Small intestine (tissue), 16 donors: ENCODE measurements around the gene SOX8. TPM values are rescaled to one million over a fixed set of nuclear protein-coding genes. Genes with fewer than 3 reads are reported as not detected.
A peak's percentile ranks its signal among the peaks of the same experiment; 100 is the strongest.

Experiments
- DNase-seq, 2 donors: peaks; one replicate each; pipeline versions ENCODE4 v3.0.0 to v3.0.0-alpha.2; 2013
- FAIRE-seq: peaks from 2 replicates; lab custom pipeline; 2012; peaks lifted over from hg19 to GRCh38; lab: Jason Lieb, UNC
- H3K27ac ChIP-seq, 3 donors: one replicate each; pipeline ENCODE4 v1.5.1; 2013; ENCODE audit warnings: low read length in 2 of 3, mild to moderate bottlenecking in 2 of 3, control low read depth in 1 of 3, inconsistent platforms in 1 of 3, low read depth in 1 of 3, moderate library complexity in 1 of 3
- H3K27me3 ChIP-seq, 3 donors: one replicate each; pipeline ENCODE4 v1.6.1; 2013; ENCODE audit warnings: low read length in 3 of 3, inconsistent platforms in 1 of 3; ENCODE audit not compliant: control insufficient read depth in 3 of 3, insufficient read depth in 3 of 3
- H3K36me3 ChIP-seq, 3 donors: one replicate each; pipeline ENCODE4 v1.6.1; 2013; ENCODE audit warnings: low read length in 3 of 3, inconsistent platforms in 1 of 3, low read depth in 1 of 3, mild to moderate bottlenecking in 1 of 3, moderate library complexity in 1 of 3; ENCODE audit not compliant: control insufficient read depth in 3 of 3, insufficient read depth in 2 of 3
- H3K4me1 ChIP-seq, 3 donors: one replicate each; pipeline ENCODE4 v1.6.1; 2013; ENCODE audit warnings: low read length in 2 of 3, inconsistent platforms in 1 of 3, low read depth in 1 of 3, mild to moderate bottlenecking in 1 of 3, moderate library complexity in 1 of 3; ENCODE audit not compliant: control insufficient read depth in 3 of 3, insufficient read depth in 2 of 3
- H3K4me3 ChIP-seq, 3 donors: one replicate each; pipeline ENCODE4 v1.5.1; 2013; ENCODE audit warnings: low read length in 3 of 3, control low read depth in 1 of 3, inconsistent platforms in 1 of 3, low read depth in 1 of 3, mild to moderate bottlenecking in 1 of 3, moderate library complexity in 1 of 3
- H3K9me3 ChIP-seq, 2 donors: one replicate each; pipeline ENCODE4 v1.6.1; 2013; ENCODE audit warnings: low read depth in 1 of 2, low read length in 1 of 2; ENCODE audit not compliant: control insufficient read depth in 2 of 2, insufficient read depth in 1 of 2
- WGBS, 3 donors: extraction: QIAGEN DNeasy Blood & Tissue Kit; methylation state at CpG; one replicate each; pipeline ENCODE4 v1.1.7; 2013; 5-methylcytosine and 5-hydroxymethylcytosine counted together
- long read RNA-seq, 10 donors: transcript quantifications; one replicate each; lab custom pipeline, GENCODE V29; 2026
- polyA plus RNA-seq, 4 donors: library from polyadenylated mRNA; stranded (reverse) in 3 of 4; unstranded in 1 of 4; fragments of 200-250 nt in 3 of 4; fragments of 120-200 nt in 1 of 4; gene quantifications; one replicate each; pipeline versions ENCODE4 v1.2.1 to v1.2.3, GENCODE V29; 2013
- donor health status: healthy with polysubstance abuse.
- donor health status: control.
- donor health status: control.
- donor health status: Bipolar disorder and iron deficiency.
- donor health status: healthy.

SOX8 gene
- polyA plus RNA-seq = 1 to 10 TPM in 2 of 4 donors, under 1 TPM in 1, not detected in 1; 0.27 to 2.1 (median 1.0) TPM
- long read RNA-seq, donor 1 = 0 reads
- long read RNA-seq, donor 2 = 0 reads
- long read RNA-seq, donor 3, partial matches to known transcripts = 0 of 2 reads
- long read RNA-seq, donor 3, other reads (novel, unspliced or antisense) = 0 of 2 reads
- long read RNA-seq, donor 4 = 0 reads
- long read RNA-seq, donor 5 = 0 reads
- long read RNA-seq, donor 6 = 0 reads
- long read RNA-seq, donor 7 = 0 reads
- long read RNA-seq, donor 8, partial matches to known transcripts = 0 of 1 reads
- long read RNA-seq, donor 8, other reads (novel, unspliced or antisense) = 0 of 1 reads
- long read RNA-seq, donor 9, partial matches to known transcripts = 0 of 1 reads
- long read RNA-seq, donor 9, other reads (novel, unspliced or antisense) = 0 of 1 reads
- long read RNA-seq, donor 10, partial matches to known transcripts = 0 of 2 reads
- long read RNA-seq, donor 10, other reads (novel, unspliced or antisense) = 0 of 2 reads

DNA sequence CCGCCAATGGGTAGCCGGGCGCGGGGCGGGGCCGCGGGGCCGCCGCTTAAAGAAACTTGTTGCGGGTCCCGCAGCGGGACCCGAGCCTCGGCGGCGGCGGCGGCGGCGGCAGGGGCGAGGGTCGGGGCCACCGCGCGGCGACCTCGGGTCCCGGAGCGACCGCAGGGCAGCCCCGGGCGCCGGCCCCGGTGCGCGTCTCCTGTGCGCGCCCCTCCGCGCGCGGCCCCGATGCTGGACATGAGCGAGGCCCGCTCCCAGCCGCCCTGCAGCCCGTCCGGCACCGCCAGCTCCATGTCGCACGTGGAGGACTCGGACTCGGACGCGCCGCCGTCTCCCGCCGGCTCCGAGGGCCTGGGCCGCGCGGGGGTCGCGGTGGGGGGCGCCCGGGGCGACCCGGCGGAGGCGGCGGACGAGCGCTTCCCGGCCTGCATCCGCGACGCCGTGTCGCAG is at the start of gene SOX8:
Gene SOX8 (plus strand): TSS at position 76 of the 450 bp plus-strand sequence. CDS start 153 bp downstream, at position 229.
- peak in 1 of 2 donors; percentile 44 for DNase-seq
- Histone ChIP-seq H3K27ac (no peak within 1 kb of the TSS), H3K9me3 (no peaks in the 10 kb centered on the region), H3K4me3 (peak within 1 kb of the TSS; percentile 36 to 56 (median 44)), H3K4me1 (no peaks in the 10 kb centered on the region), H3K27me3 (peaks cover 10 to 54% (median 22%) of the 10 kb centered on the region in 3 donors), H3K36me3 (peaks cover 0 to 3% (median 0%) of the 10 kb centered on the region in 3 donors)
- no peak for FAIRE-seq
- WGBS, 3 donors = 1% methylated on average over 28 to 80 of the region's 80 CpGs

DNA sequence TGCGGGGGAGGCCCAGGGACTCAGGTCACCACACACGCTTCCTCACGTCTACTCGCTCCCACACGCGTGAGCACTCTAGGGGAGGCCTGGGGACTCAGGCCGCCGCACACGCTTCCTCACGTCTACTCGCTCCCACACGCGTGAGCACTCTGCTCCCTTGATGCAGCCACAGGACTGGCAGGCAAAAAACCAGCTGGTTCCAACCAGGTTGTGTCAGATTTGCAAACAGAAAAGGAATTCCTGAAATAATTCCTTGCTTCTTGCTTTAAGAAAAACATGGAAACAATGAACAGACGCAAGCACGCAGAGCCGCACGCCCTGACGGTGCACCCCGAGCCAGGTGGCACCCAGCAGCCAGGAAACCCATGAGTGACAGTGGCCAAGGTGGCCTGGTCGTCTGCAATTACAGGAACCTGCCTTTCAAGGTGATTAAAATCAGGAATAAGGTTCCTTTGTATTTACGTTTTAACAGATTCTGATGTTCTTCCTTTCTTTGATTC is 48.7 kb upstream of the SOX8 start:
- WGBS, 3 donors = 88 to 92% (median 91%) methylated on average over 21 of the region's 21 CpGs
- no peak for FAIRE-seq

DNA sequence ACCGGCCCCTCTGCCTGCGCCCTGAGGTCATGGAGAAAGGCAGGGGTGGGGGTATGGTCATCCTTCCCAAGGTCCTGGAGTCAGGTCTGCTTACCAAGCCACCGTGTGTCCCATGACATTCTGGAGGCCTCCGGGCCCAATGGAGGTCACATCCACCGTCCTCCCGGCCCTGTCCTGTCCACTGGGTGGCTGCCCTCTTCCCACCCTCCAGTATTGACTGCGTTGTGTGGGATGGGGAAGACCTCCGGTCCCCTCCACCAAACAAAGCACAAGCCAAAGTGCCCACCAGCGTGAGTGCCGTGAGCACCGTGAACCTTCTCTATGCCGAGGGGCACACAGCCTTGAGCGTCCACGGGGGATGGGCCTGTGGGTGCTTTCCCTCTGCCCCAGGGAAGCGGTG is 48.0 kb upstream of the SOX8 start:
- 94 to 100% (median 96%) methylated on average over 11 to 15 of the region's 15 CpGs for WGBS, 3 donors
- FAIRE-seq (no peak), DNase-seq (no peak)
- H3K27ac ChIP-seq = no peak overlapping the region
- H3K27me3 ChIP-seq = no peaks in the 10 kb centered on the region
- H3K4me3 ChIP-seq = no peak overlapping the region
- H3K36me3 ChIP-seq = peaks cover 0 to 46% (median 6%) of the 10 kb centered on the region in 3 donors
- no peaks in the 10 kb centered on the region for H3K9me3 ChIP-seq
- H3K4me1 ChIP-seq = no peaks in the 10 kb centered on the region

More for the DNA sequence above, 48.7 kb upstream of the SOX8 start:
- Histone ChIP-seq H3K36me3 (peaks cover 0 to 46% (median 6%) of the 10 kb centered on the region in 3 donors), H3K9me3 (peaks cover 0 to 2% of the 10 kb centered on the region in 2 donors), H3K27ac (no peak overlapping the region), H3K4me1 (no peaks in the 10 kb centered on the region), H3K4me3 (no peak overlapping the region), H3K27me3 (no peaks in the 10 kb centered on the region)
- DNase-seq = no peak

DNA sequence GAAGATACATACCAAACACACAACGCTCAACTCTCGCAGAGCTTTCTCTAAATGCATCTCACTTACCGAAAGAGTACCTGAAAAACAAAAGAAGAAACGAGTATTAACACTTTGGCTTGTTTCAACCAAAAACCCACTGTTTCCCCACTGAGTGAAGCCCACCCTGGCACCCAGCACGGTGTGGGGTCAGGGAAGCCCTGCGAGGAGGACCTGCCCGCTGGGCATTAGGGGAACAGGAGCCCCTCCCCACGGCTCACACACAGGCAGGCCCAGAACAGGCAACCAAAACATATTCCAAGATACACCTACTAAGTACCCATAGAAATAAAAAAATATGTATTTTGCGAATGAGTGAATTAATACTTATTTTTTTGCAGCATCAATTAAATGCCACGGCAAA is 47.4 kb upstream of the SOX8 start:
- Histone ChIP-seq H3K36me3 (peaks cover 0 to 43% (median 6%) of the 10 kb centered on the region in 3 donors), H3K27ac (no peak overlapping the region), H3K9me3 (no peaks in the 10 kb centered on the region), H3K27me3 (no peaks in the 10 kb centered on the region), H3K4me3 (no peak overlapping the region), H3K4me1 (no peaks in the 10 kb centered on the region)
- DNase-seq (no peak), FAIRE-seq (no peak)
- WGBS, 3 donors = 93 to 94% (median 94%) methylated on average over 10 of the region's 10 CpGs

DNA sequence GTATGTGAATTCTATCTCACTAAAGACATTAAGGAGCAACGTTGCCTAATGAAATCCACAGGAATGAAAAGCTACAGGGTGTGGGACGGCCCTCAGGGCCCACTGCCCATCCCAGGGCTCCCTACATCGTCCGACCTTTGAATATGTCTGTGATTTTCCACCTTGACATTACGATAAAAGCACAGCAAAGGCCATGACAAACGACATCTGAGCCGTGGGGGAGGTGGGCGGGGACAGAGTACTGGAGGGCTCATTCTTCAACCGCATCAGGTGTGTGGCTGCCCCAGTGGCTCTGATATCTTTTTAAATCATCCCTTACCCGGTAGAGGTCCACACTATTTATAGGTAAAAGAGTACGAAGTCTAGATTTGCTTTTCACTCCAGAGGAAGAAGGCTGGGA is 45.9 kb upstream of the SOX8 start:
- no peak overlapping the region for H3K4me3 ChIP-seq
- no peaks in the 10 kb centered on the region for H3K27me3 ChIP-seq
- H3K27ac ChIP-seq = no peak overlapping the region
- peaks cover 0 to 42% (median 6%) of the 10 kb centered on the region in 3 donors for H3K36me3 ChIP-seq
- H3K4me1 ChIP-seq = no peaks in the 10 kb centered on the region
- DNase-seq (no peak), FAIRE-seq (no peak)
- H3K9me3 ChIP-seq = peaks cover 0 to 8% of the 10 kb centered on the region in 2 donors
- WGBS, 3 donors = 66 to 74% (median 68%) methylated on average over 11 of the region's 11 CpGs

DNA sequence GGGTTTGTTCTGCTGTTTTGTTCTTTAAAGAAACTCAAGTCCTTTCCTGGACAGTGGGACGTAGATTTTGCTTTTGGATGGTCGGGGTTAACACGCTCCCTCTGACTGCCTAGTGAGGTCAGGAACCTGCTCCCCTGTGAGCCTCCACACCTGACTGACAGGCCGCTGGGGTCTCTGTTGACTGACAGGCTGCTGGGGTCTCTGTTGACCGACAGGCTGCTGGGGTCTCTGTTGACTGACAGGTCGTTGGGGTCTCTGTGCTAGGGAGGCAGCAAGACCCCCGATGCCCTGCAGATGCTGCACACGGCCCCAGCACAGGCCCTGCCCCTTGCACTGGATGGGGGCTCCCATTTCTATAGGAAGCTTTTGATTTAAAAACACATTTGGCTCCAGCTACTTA is 44.3 kb upstream of the SOX8 start:
- FAIRE-seq (no peak), DNase-seq (no peak)
- peaks cover 0 to 37% (median 3%) of the 10 kb centered on the region in 3 donors for H3K36me3 ChIP-seq
- 63 to 89% (median 76%) methylated on average over 8 of the region's 8 CpGs for WGBS, 3 donors
- H3K4me3 ChIP-seq = no peak overlapping the region
- H3K27me3 ChIP-seq = no peaks in the 10 kb centered on the region
- peaks cover 0 to 19% of the 10 kb centered on the region in 2 donors for H3K9me3 ChIP-seq
- no peaks in the 10 kb centered on the region for H3K4me1 ChIP-seq
- no peak overlapping the region for H3K27ac ChIP-seq

DNA sequence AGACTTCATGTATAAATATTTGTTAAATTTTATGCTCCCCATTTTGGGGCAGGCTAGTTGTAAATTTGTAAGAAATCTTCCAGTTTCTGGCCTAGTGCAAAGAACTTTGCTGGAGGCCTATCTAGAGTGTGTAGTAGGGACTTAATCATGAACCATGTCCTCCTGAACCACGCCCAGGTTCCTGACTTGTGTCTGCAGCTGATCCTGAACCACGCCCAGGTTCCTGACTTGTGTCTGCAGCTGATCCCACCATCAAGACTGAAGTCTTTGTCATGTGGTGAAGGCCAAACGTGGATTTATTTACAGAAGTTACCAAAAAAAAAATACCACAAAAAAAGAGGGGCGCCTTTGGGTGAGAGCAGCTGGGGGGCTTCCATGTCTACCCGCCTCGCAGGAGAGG is 43.8 kb upstream of the SOX8 start:
- Histone ChIP-seq H3K9me3 (peaks cover 0 to 23% of the 10 kb centered on the region in 2 donors), H3K4me1 (no peaks in the 10 kb centered on the region), H3K4me3 (no peak overlapping the region), H3K27ac (no peak overlapping the region), H3K36me3 (peaks cover 0 to 34% (median under 1%) of the 10 kb centered on the region in 3 donors), H3K27me3 (no peaks in the 10 kb centered on the region)
- 70 to 77% (median 72%) methylated on average over 6 of the region's 6 CpGs for WGBS, 3 donors
- FAIRE-seq (no peak), DNase-seq (peak in 1 of 2 donors; percentile 40)

DNA sequence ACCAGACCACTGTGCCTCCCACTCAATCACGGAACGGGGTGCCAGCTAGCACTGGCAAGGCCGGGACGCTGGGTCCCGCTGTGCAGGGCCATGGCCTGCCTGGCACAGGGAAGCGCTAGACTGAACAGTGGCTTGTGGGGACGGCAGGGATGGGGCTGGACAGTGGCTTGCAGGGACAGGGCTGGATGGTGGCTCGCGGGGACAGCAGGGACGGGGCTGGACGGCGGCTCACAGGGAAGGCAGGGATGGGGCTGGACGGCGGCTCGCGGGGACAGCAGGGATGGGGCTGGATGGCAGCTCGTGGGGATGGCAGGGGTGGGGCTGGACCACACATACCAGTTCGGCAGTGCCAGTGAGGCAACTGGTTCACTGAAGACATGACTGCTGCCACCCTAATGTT is 43.4 kb upstream of the SOX8 start:
- 84 to 97% (median 91%) methylated on average over 16 to 18 of the region's 18 CpGs for WGBS, 3 donors
- FAIRE-seq = no peak

More for the DNA sequence above, 43.4 kb upstream of the SOX8 start:
- Histone ChIP-seq H3K4me1 (no peaks in the 10 kb centered on the region), H3K27me3 (no peaks in the 10 kb centered on the region), H3K36me3 (peaks cover 0 to 30% (median 0%) of the 10 kb centered on the region in 3 donors), H3K4me3 (no peak overlapping the region), H3K27ac (no peak overlapping the region), H3K9me3 (peaks cover 0 to 25% of the 10 kb centered on the region in 2 donors)
- no peak for DNase-seq
